GM19043 (cell line): ENCODE results near the gene CABLES1.
"Not testable (repeated sequence)": the region's sequence is repeated elsewhere in the genome, so short reads cannot be mapped to it uniquely, and the experiment has no call there.

Experiments
- ATAC-seq: cut with Tn5 transposase; IDR thresholded peaks from one replicate; pipeline ENCODE4 v1.9.1; 2021; ENCODE audit warnings: low read depth; ENCODE audit not compliant: unreplicated experiment

CABLES1 gene

GRCh38 chr18:23280844-23281243 lies 145.6 kb downstream of the CABLES1 start:
- ATAC-seq, result no peak

DNA sequence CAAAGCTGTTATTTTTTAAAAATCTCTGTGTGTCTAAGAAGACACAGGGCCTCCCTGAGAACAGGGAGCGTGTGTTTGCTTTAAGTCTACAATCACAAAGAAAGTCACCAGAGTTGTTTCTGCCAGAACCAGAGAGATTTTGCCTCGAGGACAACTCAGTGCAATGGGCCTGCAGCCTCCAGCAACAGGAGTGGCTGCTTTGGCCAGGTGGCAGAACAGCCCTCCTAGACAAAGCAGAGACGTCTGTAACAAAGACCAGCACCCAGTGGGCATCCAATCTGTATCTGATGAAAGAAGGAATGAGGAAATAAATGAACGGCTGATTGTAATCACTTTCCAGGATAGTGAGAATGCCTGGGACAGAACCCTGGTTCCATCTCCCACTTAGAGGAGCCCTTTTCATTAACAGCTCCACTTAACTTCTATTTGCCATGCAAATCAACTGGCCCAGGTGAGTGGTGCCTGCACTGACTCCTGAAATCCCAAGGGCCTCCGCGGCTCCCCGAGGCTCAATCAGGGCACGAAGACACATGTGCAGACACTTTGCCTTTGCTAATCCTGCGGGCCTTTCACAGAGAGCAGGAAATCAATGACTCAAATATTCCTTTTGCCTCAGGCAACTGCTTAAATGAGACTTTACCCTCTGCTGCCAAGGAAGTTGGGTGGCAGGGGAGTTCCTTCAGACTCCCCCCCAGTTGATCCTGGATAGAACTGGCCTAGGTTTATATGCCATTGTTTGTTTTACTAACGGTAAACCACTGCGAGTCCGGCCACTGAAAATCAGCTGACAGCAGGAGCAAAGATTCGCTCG lies 146.5 kb downstream of the CABLES1 start:
- ATAC-seq, result no peak

GRCh38 chr18:23282437-23282781 lies 147.1 kb downstream of the CABLES1 start:
- no peak for ATAC-seq

DNA sequence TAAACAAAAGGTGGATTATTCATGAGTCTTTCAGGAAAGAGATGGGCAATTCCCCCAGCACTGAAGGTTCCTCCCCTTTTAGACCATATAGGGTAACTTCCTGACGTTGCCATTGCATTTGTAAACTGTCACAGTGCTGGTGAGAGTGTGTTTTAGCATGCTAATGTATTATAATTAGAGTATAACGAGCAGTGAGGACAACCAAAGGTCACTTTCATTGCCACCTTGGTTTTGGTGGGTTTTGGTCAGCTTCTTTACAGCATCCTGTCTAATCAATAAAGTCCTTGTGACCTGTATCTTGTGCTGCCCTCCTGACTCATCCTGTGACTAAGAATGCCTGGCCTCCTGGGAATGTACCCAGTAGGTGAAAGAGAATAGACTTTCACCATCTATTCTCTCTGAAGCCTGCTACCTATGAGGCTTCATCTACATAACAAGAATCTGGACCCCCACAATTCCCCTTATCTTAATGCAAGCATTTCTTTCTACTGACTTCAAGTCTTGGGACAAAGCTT lies 148.7 kb downstream of the CABLES1 start:
- ATAC-seq, result peak; percentile 84

- ATAC-seq, result no peak
Observed at GRCh38 chr18:23284629-23285028, 149.3 kb downstream of the CABLES1 start.

DNA sequence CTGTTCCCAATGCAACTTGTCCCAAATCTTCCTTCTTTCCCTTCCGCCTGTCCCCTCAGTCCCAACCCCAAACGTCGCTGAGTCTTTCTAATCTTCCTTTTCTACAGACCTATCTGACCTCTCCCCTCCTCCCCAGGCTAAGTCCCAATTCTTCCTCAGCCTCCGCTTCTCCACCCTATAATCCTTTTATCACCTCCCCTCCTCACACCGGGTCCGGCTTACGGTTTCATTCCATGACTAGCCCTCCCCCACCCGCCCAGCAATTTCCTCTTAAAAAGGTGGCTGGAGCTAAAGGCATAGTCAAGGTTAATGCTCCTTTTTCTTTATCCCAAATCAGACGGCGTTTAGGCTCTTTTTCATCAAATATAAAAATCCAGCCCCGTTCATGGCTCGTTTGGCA lies 150.3 kb downstream of the CABLES1 start:
- ATAC-seq, result not testable (repeated sequence)

- ATAC-seq, result no peak
Observed at GRCh38 chr18:23291456-23292205, 156.3 kb downstream of the CABLES1 start.

GRCh38 chr18:23300231-23300805 lies 165.0 kb downstream of the CABLES1 start:
- no peak for ATAC-seq

DNA sequence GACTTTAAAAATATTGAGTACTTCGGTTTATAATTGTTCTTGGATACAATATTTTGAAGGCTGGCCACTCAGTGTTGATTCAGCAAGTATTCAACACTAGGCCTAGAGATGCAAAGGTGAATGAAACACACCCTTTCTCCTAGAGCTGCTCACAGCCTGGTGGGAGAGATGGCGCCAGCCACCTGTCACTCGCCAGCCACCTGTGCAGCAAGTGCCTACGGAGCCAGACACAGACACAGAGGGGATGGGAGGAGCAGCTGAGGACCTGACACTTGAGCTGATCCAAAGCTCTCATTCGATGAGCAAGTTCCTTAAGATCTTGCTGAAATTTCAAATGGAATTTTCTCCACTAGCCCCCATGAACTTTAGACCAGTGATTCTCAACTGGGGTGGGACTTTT lies 166.7 kb downstream of the CABLES1 start:
- no peak for ATAC-seq

DNA sequence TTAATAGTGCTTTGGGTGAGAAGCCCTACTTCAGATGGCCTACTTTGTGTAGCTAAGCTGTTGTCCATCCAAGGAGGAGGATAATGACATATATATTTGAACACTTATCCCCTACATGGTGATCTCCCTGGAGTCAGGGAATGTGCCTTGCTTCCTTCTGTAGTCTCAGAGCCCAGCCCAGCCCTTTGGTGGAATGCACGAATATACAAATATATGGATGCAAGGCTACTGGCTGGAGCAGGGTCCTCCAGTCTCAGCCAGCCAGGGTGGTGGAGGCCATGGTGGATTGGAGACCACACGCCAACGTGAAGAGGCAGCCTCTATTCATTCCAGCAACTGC lies 167.2 kb downstream of the CABLES1 start:
- no peak for ATAC-seq

DNA sequence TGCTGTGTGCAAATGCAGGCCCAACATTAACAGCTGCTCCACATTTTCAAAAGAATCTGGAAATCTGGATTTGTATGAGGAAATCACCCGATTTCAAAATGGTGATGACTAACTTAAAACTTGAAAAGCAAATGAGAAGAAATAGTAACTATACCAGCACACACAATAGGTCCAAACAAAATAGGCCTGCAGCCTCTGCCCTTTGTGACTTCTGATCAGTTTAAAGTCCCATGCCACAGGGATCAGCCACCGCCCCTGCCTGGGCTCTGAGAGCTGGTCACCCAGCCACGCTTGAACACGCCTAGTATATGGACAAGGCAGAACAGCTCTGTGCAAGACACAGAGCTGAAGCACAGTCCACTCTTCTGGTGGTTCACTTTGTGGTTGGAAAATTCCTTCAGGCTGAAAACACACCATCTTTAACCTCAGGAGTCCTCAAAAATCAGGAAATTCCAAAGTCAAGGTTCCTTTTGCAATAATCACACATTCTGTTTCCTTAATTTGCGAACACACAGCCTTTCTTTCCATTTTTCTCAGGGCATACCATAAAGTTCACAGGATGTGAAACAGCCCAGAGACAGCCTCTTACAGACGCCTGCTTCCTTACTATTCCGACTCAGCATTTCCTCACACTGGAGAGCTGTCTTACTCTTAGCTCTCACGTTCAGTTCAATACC lies 167.7 kb downstream of the CABLES1 start:
- no peak for ATAC-seq

- ATAC-seq, result peak; percentile 71
Observed at GRCh38 chr18:23306822-23307221, 171.5 kb downstream of the CABLES1 start.

GRCh38 chr18:23307567-23308295 lies 172.4 kb downstream of the CABLES1 start:
- ATAC-seq, result peak; percentile 74
